HCT116 (cell line): Measurements from ENCODE around the gene CAMTA2. TPM values are rescaled to one million over a fixed set of nuclear protein-coding genes. Genes with fewer than 3 reads are reported as not detected.

Experiments used
- ATAC-seq: fragments of 200-7000 bp; cut with Tn5 transposase; 2 replicates; pipeline ENCODE4 v1.9.1; 2020; ENCODE audit warnings: mild to moderate bottlenecking, moderate library complexity
- BruUV-seq: library from RNA; stranded (reverse); fragments of 400-500 nt; replicated peaks from 2 replicates; lab custom pipeline; 2021; lab: Mats Ljungman, UMichigan
- CTCF ChIA-PET: fragments of 300-600 bp; sonication (Branson Sonifier 250); formaldehyde crosslinking; loops from one replicate; lab custom pipeline; 2021; ENCODE audit warnings: antibody characterized with exemption; lab: Charles Lee
- POLR2A ChIA-PET: fragments of 300-600, 350-600 bp; sonication (Branson Sonifier 250); formaldehyde crosslinking; loops from one replicate; lab custom pipeline; 2021; ENCODE audit warnings: antibody characterized with exemption; lab: Charles Lee
- RAD21 ChIA-PET, 2 experiments: fragments of 300-600 bp; sonication (Branson Sonifier 250); formaldehyde crosslinking; loops; one replicate each; lab custom pipeline; 2023; ENCODE audit warnings: low total read pairs in 2 of 2; ENCODE audit not compliant: uncharacterized antibody in 2 of 2, unreplicated experiment in 2 of 2, low non-redundant PET in 1 of 2; lab: Charles Lee
- DNase-seq: peaks from one replicate; pipeline ENCODE4 v3.0.0-alpha.2; 2010; ENCODE audit warnings: low read depth, low spot score
- H2AFZ ChIP-seq: fragments of 200-600 bp; shearing (Covaris generic), sonication (generic); 2 replicates; pipeline ENCODE4 v1.6.1; 2017; ENCODE audit warnings: low read depth, mixed run types, mixed read lengths, antibody characterized with exemption, low read length; ENCODE audit not compliant: poor library complexity, severe bottlenecking
- H3K27ac ChIP-seq: 2 replicates; pipeline ENCODE4 v1.5.1; 2012; ENCODE audit warnings: low read depth, low read length
- H3K27me3 ChIP-seq: fragments of 200-600 bp; sonication (generic); 2 replicates; pipeline ENCODE4 v1.6.1; 2016; ENCODE audit warnings: mixed run types, low read length, mixed read lengths; ENCODE audit not compliant: insufficient read depth
- H3K36me3 ChIP-seq, 2 experiments: fragments of 200-500 bp in 1 of 2; fragments of 200-600 bp in 1 of 2; sonication (Bioruptor generic) in 1 of 2; sonication (generic) in 1 of 2; 2 replicates each; pipeline versions ENCODE4 v1.5.1 to v1.6.1; 2014 to 2016; ENCODE audit warnings: low read length in 2 of 2, inconsistent platforms in 1 of 2, mixed read lengths in 1 of 2, mixed run types in 1 of 2; ENCODE audit not compliant: insufficient read depth in 2 of 2, control insufficient read depth in 1 of 2
- H3K4me1 ChIP-seq, 2 experiments: fragments of 200-600 bp in 1 of 2; sonication (generic) in 1 of 2; 2 replicates each; pipeline versions ENCODE4 v1.5.1 to v1.6.1; 2012 to 2017; ENCODE audit warnings: low read length in 2 of 2, inconsistent platforms in 1 of 2, mild to moderate bottlenecking in 1 of 2, mixed read lengths in 1 of 2, mixed run types in 1 of 2, moderate library complexity in 1 of 2; ENCODE audit not compliant: insufficient read depth in 2 of 2, control insufficient read depth in 1 of 2
- H3K4me2 ChIP-seq: fragments of 200-600 bp; sonication (generic); 2 replicates; pipeline ENCODE4 v1.6.1; 2017; ENCODE audit warnings: mixed run types, low read length, mixed read lengths
- H3K4me3 ChIP-seq, 2 experiments: fragments of 200-600 bp in 1 of 2; sonication (generic) in 1 of 2; replicated peaks in 1 of 2; 2 replicates each; pipeline ENCODE4 v1.5.1; 2011 to 2016; ENCODE audit warnings: low read length in 2 of 2, control low read depth in 1 of 2, low read depth in 1 of 2, mild to moderate bottlenecking in 1 of 2, mixed read lengths in 1 of 2, mixed run types in 1 of 2
- H3K79me2 ChIP-seq: fragments of 200-600 bp; sonication (generic); 2 replicates; pipeline ENCODE4 v1.6.1; 2017; ENCODE audit warnings: mild to moderate bottlenecking, mixed run types, low read length, moderate library complexity, mixed read lengths; ENCODE audit not compliant: insufficient read depth
- H3K9ac ChIP-seq: fragments of 200-600 bp; sonication (generic); 2 replicates; pipeline ENCODE4 v1.6.1; 2016; ENCODE audit warnings: low read length, mixed read lengths
- H3K9me2 ChIP-seq: fragments of 200-600 bp; sonication (generic), shearing (Covaris generic); 2 replicates; pipeline ENCODE4 v1.6.1; 2017; ENCODE audit warnings: mixed run types, mild to moderate bottlenecking, moderate library complexity; ENCODE audit not compliant: insufficient read depth
- H3K9me3 ChIP-seq, 2 experiments: fragments of 200-500 bp in 1 of 2; fragments of 200-600 bp in 1 of 2; sonication (Bioruptor generic) in 1 of 2; sonication (generic) in 1 of 2; 2 replicates each; pipeline ENCODE4 v1.6.1; 2014 to 2017; ENCODE audit warnings: low read length in 2 of 2, mixed read lengths in 2 of 2, inconsistent platforms in 1 of 2, low read depth in 1 of 2, mild to moderate bottlenecking in 1 of 2, mixed run types in 1 of 2, moderate library complexity in 1 of 2; ENCODE audit not compliant: control insufficient read depth in 1 of 2, insufficient read depth in 1 of 2
- H4K20me1 ChIP-seq: fragments of 200-600 bp; sonication (generic), shearing (Covaris generic); 2 replicates; pipeline ENCODE4 v1.6.1; 2017; ENCODE audit warnings: mixed run types, mild to moderate bottlenecking, moderate library complexity; ENCODE audit not compliant: insufficient read depth
- CBX3 ChIP-seq: IDR thresholded peaks from 2 replicates; pipeline ENCODE4 v1.6.1; 2012; ENCODE audit warnings: low read depth
- CEBPB ChIP-seq: IDR thresholded peaks from 2 replicates; pipeline ENCODE4 v1.6.1; 2012; ENCODE audit warnings: low read depth
- CTCF ChIP-seq, 3 experiments: fragments of 200-600 bp in 1 of 3; sonication (generic) in 1 of 3; IDR thresholded peaks in 2 of 3; conservative IDR thresholded peaks in 1 of 3; 2 replicates each; pipeline ENCODE4 v1.5.1; 2012 to 2017; ENCODE audit warnings: low read depth in 2 of 3, low read length in 2 of 3, antibody characterized with exemption in 1 of 3, borderline replicate concordance in 1 of 3, control low read depth in 1 of 3, mild to moderate bottlenecking in 1 of 3, mixed read lengths in 1 of 3, mixed run types in 1 of 3, moderate library complexity in 1 of 3; ENCODE audit not compliant: insufficient read depth in 1 of 3
- EZH2 ChIP-seq: fragments of 200-600 bp; sonication (generic); IDR thresholded peaks from 2 replicates; pipeline ENCODE4 v1.6.1; 2017; ENCODE audit warnings: antibody characterized with exemption, mixed run types
- FOSL1 ChIP-seq: IDR thresholded peaks from 2 replicates; pipeline ENCODE4 v1.6.1; 2012; ENCODE audit warnings: low read depth
- JUND ChIP-seq: IDR thresholded peaks from 2 replicates; pipeline ENCODE4 v1.6.1; 2012
- MAX ChIP-seq: IDR thresholded peaks from 2 replicates; pipeline ENCODE4 v1.6.1; 2012
- POLR2A ChIP-seq: IDR thresholded peaks from 2 replicates; pipeline ENCODE4 v1.7.0; 2011; ENCODE audit warnings: borderline replicate concordance; ENCODE audit not compliant: insufficient read depth, insufficient read length; ENCODE audit errors: extremely low read depth
- POLR2AphosphoS5 ChIP-seq: IDR thresholded peaks from 2 replicates; pipeline ENCODE4 v1.6.1; 2011; ENCODE audit warnings: mild to moderate bottlenecking, low read depth, low read length, moderate library complexity
- RAD21 ChIP-seq: IDR thresholded peaks from 2 replicates; pipeline ENCODE4 v1.6.1; 2012; ENCODE audit warnings: low read depth, mild to moderate bottlenecking
- REST ChIP-seq: IDR thresholded peaks from 2 replicates; pipeline ENCODE4 v1.6.1; 2012; ENCODE audit warnings: low read depth
- SIN3A ChIP-seq: IDR thresholded peaks from 2 replicates; pipeline ENCODE4 v1.6.1; 2012; ENCODE audit warnings: low read depth
- SRF ChIP-seq: IDR thresholded peaks from 2 replicates; pipeline ENCODE4 v1.6.1; 2012; ENCODE audit warnings: low read depth
- ZBTB33 ChIP-seq: IDR thresholded peaks from 2 replicates; pipeline ENCODE4 v1.6.1; 2011; ENCODE audit warnings: mild to moderate bottlenecking, low read length, moderate library complexity; ENCODE audit not compliant: insufficient replicate concordance; ENCODE audit errors: extremely low read depth
- intact Hi-C: fragments of 100-400 bp; cut with micrococcal nuclease; formaldehyde crosslinking; loops from 2 replicates; pipeline ENCODE4 v1.10.0; 2022
- total RNA-seq: library from RNA; stranded (reverse); gene quantifications from one replicate; pipeline ENCODE4 v1.2.1, GENCODE V29; 2021; ENCODE audit not compliant: unreplicated experiment

Gene CAMTA2
- total RNA-seq, 1 experiment from 2014 or later, result 37.8 TPM

GRCh38 chr17:5011928-5012327, 24.5 kb upstream of the CAMTA2 start:
- no peak overlapping the region for H3K27ac ChIP-seq
- intact Hi-C loops, result no loop called here
- ChIA-PET CTCF (no interaction called here), RAD21 (no interaction called here), POLR2A (no interaction called here)
- no peak overlapping the region for H3K9ac ChIP-seq
- no peak for DNase-seq
- no peak overlapping the region for H3K4me3 ChIP-seq
- H2AFZ ChIP-seq, result no peak overlapping the region
- peaks cover 36 to 47% of the 10 kb centered on the region in 2 experiments for H3K36me3 ChIP-seq
- TF ChIP-seq CEBPB (no peak), MAX (no peak), RAD21 (no peak), FOSL1 (no peak), SRF (no peak), REST (no peak), SIN3A (no peak), CBX3 (no peak), ZBTB33 (no peak), POLR2AphosphoS5 (no peak), CTCF (IDR thresholded peaks at IDR 0.05 in 2 of 3, conservative IDR thresholded peaks at IDR 0.05 in 1 of 3; ENCODE audit: borderline replicate concordance in 1 of 3, insufficient read depth in 1 of 3, low read depth in 2 of 3, low read length in 2 of 3) (no peak), JUND (no peak), EZH2 (no peak), POLR2A (no peak)
- no peaks in the 10 kb centered on the region for H3K9me3 ChIP-seq
- no peaks in the 10 kb centered on the region for H4K20me1 ChIP-seq
- H3K79me2 ChIP-seq, result no peaks in the 10 kb centered on the region; the same call in 1 of the 2 replicates
- no peaks in the 10 kb centered on the region for H3K4me1 ChIP-seq
- ATAC-seq, result no peak
- H3K9me2 ChIP-seq, result no peaks in the 10 kb centered on the region
- BruUV-seq, result no TSS peak
- no peak overlapping the region for H3K4me2 ChIP-seq
- no peaks in the 10 kb centered on the region for H3K27me3 ChIP-seq
